Activated naive CD8-positive, alpha-beta T cell treated with anti-CD3 and anti-CD28 coated beads, Interleukin-2, amount 50 U/mL, for 24 hours (primary cell): Measurements from ENCODE around the gene MRPL54.
"Not testable (repeated sequence)": the region's sequence is repeated elsewhere in the genome, so short reads cannot be mapped to it uniquely, and the experiment has no call there.

ENCODE experiments used
- ATAC-seq: fragments of 150-1000 bp; cut with Tn5 transposase; one replicate; pipeline ENCODE4 v1.10.0; 2021
- DNase-seq: peaks from one replicate; pipeline ENCODE4 v3.0.0; 2021
- H3K27ac Mint-ChIP-seq: one replicate; pipeline ENCODE4 v1.8.0; 2021; ENCODE audit warnings: mild to moderate bottlenecking, mixed read lengths
- H3K27me3 Mint-ChIP-seq: one replicate; pipeline ENCODE4 v1.8.0; 2021; ENCODE audit warnings: mixed read lengths
- H3K36me3 Mint-ChIP-seq: one replicate; pipeline ENCODE4 v1.8.0; 2021; ENCODE audit warnings: low read depth, mixed read lengths
- H3K4me1 Mint-ChIP-seq: one replicate; pipeline ENCODE4 v1.8.0; 2021; ENCODE audit warnings: mixed read lengths
- H3K4me3 Mint-ChIP-seq: one replicate; pipeline ENCODE4 v1.8.0; 2021; ENCODE audit warnings: mild to moderate bottlenecking, moderate library complexity, mixed read lengths
- H3K9me3 Mint-ChIP-seq: one replicate; pipeline ENCODE4 v1.8.0; 2021; ENCODE audit warnings: mixed read lengths

Gene MRPL54

DNA sequence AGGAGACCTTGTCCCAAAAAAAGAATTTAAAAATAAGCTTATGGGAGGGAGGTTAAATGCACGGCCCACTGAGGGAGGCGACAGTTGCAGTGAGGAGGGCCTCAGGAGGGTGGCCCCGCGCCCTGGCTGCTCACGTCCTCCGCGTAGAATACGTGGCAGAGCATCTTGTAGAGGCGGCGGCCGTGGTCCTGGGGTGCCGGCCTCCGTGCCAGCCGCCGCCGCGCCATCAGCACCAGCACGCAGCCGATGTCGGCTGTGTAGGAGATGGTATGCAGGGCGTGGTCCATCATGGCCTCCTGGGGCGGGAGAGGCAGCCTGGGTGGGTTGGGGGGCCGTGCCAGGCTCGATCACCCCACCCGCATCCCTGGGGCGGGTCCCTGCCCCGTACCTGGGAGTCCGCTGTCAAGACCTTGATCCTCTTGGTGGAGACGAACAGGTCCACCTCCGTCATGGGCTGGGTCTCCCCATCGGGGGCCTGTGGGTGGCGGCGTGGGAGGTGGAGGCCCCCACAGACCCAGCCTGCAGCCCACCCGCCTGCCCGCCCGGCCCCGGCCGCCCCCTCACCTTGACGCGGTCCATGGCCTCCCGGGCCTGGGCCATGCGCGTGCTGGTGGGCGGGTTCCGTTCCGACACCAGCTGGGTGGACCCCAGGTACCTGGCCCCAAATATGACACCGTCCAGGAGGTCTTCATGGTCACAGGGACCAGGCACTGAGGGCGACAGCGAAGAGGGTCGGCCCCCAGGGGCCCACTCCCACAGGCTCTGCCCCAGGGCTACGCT, 8.7 kb upstream of the MRPL54 start:
- Mint-ChIP-seq H3K4me3 (no peak overlapping the region), H3K4me1 (peaks cover 12% of the 10 kb centered on the region), H3K36me3 (peaks cover 13% of the 10 kb centered on the region), H3K9me3 (no peaks in the 10 kb centered on the region), H3K27ac (no peak overlapping the region), H3K27me3 (no peaks in the 10 kb centered on the region)
- DNase-seq (no peak), ATAC-seq (no peak)

DNA sequence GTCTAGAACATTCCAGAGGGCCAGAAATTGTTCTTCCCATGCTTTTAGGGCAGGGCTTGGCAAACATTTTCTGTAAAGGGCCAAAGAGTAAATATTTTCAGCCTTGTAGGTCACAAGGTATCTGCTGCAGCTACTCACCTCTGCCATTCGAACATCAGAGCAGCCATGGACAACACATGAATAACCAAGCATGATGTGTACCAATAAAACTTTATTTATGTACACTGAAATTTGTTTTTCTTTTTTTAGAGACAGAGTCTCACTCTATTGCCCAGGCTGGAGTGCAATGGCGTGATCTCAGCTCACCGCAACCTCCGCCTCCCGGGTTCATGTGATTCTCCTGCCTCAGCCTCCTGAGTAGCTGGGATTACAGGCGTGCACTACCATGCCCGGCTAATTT, 4.8 kb upstream of the MRPL54 start:
- not testable (repeated sequence) for H3K27ac Mint-ChIP-seq, ATAC-seq, H3K9me3 Mint-ChIP-seq, H3K27me3 Mint-ChIP-seq, H3K4me3 Mint-ChIP-seq, DNase-seq
- peaks cover 46% of the 10 kb centered on the region for H3K4me1 Mint-ChIP-seq
- peaks cover 11% of the 10 kb centered on the region for H3K36me3 Mint-ChIP-seq

GRCh38 chr19:3758297-3758696, 4.2 kb upstream of the MRPL54 start:
- not testable (repeated sequence) for H3K27ac Mint-ChIP-seq, H3K4me3 Mint-ChIP-seq, H3K9me3 Mint-ChIP-seq, ATAC-seq, DNase-seq, H3K27me3 Mint-ChIP-seq
- Mint-ChIP-seq H3K36me3 (peaks cover 16% of the 10 kb centered on the region), H3K4me1 (peaks cover 52% of the 10 kb centered on the region)

DNA sequence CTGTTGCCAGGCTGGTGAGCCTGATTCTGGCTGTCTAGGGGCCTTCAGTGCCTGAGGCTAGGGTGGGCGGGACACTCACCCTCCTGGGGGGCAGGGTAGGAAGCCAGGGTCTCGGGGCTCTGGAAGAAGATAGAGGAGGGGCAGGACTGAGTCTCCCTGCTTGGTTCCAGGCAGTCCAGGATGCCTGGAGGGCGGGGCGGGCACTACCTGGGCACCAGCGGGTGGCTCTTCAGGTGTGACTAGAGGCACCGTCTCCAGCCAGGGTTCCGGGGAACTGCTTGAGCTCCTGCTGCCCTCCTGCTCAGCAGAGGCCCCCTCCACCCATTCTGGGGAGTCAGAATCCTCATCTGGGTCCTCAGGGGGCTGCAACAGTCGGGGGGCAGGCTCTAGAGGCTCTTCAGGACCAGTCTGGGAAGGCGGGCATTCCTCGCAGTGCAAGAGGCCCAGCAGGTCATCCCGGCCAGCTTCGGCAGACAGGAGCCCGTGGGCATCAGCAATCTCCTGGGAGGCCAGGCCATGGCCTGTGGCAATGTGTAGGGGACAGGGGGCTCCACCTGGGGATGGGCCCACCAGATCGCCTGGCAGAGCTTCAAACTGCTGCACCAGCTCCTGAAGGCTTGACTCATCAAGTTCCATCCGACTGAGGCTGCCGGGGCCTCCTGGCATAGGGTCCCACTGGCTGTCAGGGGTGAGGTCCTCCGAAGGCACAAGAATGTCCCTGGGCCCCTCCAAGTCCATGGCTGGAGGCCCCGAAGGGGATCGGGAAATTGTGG, 2.8 kb upstream of the MRPL54 start:
- Mint-ChIP-seq H3K4me3 (no peak overlapping the region), H3K27me3 (peaks cover 3% of the 10 kb centered on the region), H3K36me3 (peaks cover 16% of the 10 kb centered on the region), H3K9me3 (no peaks in the 10 kb centered on the region), H3K4me1 (peaks cover 53% of the 10 kb centered on the region), H3K27ac (no peak overlapping the region)
- DNase-seq (no peak), ATAC-seq (no peak)

DNA sequence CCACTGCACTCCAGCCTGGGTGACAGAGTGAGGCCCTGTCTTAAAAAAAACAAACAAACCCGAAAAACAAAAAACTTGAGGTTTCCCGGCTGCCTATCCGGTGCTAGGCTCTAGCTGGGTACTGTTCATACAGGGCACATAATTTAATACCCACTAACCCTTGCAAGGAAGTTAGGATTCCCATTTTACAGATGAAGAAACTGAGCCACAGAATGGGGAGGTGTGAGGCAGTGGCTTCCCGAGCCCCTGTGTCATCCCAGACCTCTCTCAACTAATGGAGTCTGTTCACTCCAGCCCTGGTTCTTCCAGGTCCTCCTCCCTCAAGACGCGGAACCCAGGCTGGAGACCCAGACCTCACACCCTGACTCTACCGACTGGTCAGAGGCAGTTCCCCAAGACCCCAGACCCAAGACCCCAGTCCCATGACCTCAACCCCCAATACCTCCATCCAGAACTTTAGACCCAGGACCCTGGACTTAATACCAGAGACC, 1.6 kb upstream of the MRPL54 start:
- Mint-ChIP-seq H3K4me1 (peaks cover 45% of the 10 kb centered on the region), H3K27ac (peak overlapping the region; percentile 100), H3K36me3 (peaks cover 10% of the 10 kb centered on the region), H3K4me3 (peak overlapping the region; percentile 95), H3K27me3 (peaks cover 3% of the 10 kb centered on the region), H3K9me3 (no peaks in the 10 kb centered on the region)
- no peak for ATAC-seq
- peak; percentile 11 for DNase-seq

DNA sequence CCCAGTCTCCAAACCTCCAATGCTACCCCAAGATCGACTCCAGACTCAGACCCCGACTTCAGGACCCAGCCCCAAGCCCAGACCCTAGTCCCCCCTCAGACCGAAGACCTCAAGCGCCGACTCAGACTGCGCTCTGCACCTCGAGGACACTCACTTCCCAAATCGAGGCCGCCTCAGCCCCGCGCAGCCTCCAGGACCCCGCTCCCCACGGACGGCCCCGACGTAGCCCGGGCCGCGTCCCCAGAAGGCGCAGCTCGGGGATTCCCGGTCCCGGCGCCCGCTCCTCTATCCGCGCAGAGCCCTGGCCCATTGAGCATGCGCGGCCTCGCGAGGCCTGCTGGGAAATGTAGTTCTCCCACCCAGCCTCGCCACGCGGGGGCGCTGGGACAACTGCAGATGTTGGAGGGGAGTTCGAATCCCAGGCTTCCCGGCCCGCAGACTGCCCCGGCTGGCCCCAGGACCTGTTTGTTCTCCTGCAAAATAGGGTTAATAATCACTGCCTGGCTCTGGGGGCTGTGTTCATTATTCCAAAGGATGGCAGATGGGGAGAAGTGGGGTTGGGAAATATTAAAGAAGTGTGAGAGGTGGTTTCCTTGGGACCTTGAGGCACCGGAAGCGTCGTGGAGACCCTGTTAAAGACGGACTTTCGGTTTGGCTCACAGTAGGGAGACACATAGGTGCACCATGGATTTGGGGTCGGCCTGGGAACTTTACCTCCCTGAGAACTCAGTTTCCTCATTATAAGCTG, 926 bp upstream of the MRPL54 start, which contains the start of gene APBA3:
Gene APBA3 (minus strand): TSS at position 311 of the 748 bp plus-strand sequence. CDS start 1,428 bp downstream, outside the sequence.
- DNase-seq (peak; percentile 98), ATAC-seq (peak; percentile 60)
- Mint-ChIP-seq H3K27ac (peak within 1 kb of the TSS; percentile 100), H3K36me3 (peaks cover 13% of the 10 kb centered on the region), H3K4me1 (peaks cover 49% of the 10 kb centered on the region), H3K9me3 (no peaks in the 10 kb centered on the region), H3K4me3 (peak within 1 kb of the TSS; percentile 95), H3K27me3 (peaks cover 3% of the 10 kb centered on the region)

DNA sequence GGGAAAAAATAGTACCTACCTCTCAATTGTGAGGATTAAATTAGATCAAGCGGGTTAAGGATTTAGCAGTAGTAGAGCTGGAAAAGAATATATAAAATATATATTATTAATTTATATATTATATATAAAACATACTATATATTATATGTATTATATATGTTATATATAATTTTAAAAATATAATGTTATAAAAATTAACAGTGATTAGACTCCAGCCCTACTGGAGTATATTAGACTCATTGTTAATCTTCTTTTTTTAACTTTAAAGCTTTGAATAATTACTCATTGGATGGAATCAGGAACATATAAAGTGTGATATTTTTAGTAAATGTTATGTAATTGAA, 380 bp upstream of the MRPL54 start:
- H3K36me3 Mint-ChIP-seq, result peaks cover 13% of the 10 kb centered on the region
- no peaks in the 10 kb centered on the region for H3K9me3 Mint-ChIP-seq
- H3K4me1 Mint-ChIP-seq, result peaks cover 50% of the 10 kb centered on the region
- H3K27me3 Mint-ChIP-seq, result peaks cover 3% of the 10 kb centered on the region
- H3K4me3 Mint-ChIP-seq, result peak overlapping the region; percentile 95
- DNase-seq, result no peak
- ATAC-seq, result no peak
- peak overlapping the region; percentile 100 for H3K27ac Mint-ChIP-seq

GRCh38 chr19:3765121-3765520, 2.6 kb downstream of the MRPL54 start:
- peaks cover 13% of the 10 kb centered on the region for H3K36me3 Mint-ChIP-seq
- DNase-seq, result no peak

DNA sequence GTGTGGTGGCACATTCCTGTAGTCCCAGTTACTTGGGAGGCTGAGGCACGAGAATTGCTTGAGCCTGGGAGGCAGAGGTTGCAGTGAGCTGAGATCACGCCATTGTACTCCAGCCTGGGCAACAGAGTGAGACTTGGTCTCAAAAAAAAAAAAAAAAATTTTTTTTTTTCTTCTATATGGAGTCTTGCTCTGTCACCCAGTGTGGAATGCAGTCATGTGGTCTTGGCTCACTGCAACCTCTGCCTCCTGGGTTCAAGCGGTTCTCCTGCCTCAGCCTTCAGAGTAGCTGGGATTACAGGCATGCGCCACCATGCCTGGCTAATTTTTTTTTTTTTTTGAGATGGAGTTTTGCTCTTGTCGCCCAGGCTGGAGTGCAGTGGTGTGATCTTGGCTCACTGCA, 3.3 kb downstream of the MRPL54 start:
- not testable (repeated sequence) for H3K27me3 Mint-ChIP-seq, H3K4me3 Mint-ChIP-seq, DNase-seq, H3K9me3 Mint-ChIP-seq, H3K27ac Mint-ChIP-seq, ATAC-seq
- Mint-ChIP-seq H3K36me3 (peaks cover 13% of the 10 kb centered on the region), H3K4me1 (peaks cover 33% of the 10 kb centered on the region)

More at GRCh38 chr19:3765121-3765520, 2.6 kb downstream of the MRPL54 start:
- no peaks in the 10 kb centered on the region for H3K9me3 Mint-ChIP-seq
- H3K4me3 Mint-ChIP-seq, result no peak overlapping the region
- peaks cover 3% of the 10 kb centered on the region for H3K27me3 Mint-ChIP-seq
- H3K4me1 Mint-ChIP-seq, result peaks cover 38% of the 10 kb centered on the region
- no peak overlapping the region for H3K27ac Mint-ChIP-seq
- ATAC-seq, result no peak

DNA sequence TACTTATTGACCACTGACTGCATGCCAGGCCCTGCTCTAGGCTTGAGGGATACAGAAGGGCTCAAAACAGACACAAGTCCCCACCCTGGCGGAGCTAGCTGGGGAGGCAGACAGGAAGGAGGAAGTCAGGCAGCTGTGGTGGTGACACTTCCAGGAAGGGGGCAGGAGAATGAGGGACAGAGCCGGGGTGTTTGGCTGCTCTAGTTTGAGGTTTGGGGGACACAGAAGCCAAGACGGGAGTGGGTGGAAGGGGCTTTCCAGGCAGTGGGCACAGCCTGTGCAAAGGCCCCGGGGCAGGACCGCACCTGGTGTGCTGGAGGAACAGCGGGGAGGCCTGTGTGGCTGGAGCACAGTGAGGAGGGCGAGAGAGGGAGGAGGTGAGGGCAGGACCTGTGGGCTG, 4.0 kb downstream of the MRPL54 start:
- ATAC-seq (no peak), DNase-seq (peak; percentile 44)
- H3K9me3 Mint-ChIP-seq, result no peaks in the 10 kb centered on the region
- peak overlapping the region; percentile 72 for H3K27ac Mint-ChIP-seq
- peaks cover 3% of the 10 kb centered on the region for H3K27me3 Mint-ChIP-seq
- peaks cover 25% of the 10 kb centered on the region for H3K4me1 Mint-ChIP-seq
- H3K36me3 Mint-ChIP-seq, result peaks cover 10% of the 10 kb centered on the region
- peak overlapping the region; percentile 18 for H3K4me3 Mint-ChIP-seq

GRCh38 chr19:3767050-3767449, 4.6 kb downstream of the MRPL54 start:
- DNase-seq, result no peak
- peaks cover 20% of the 10 kb centered on the region for H3K4me1 Mint-ChIP-seq
- H3K4me3 Mint-ChIP-seq, result no peak overlapping the region
- peak overlapping the region; percentile 72 for H3K27ac Mint-ChIP-seq
- H3K27me3 Mint-ChIP-seq, result peaks cover 3% of the 10 kb centered on the region
- H3K9me3 Mint-ChIP-seq, result no peaks in the 10 kb centered on the region
- no peak for ATAC-seq
- peaks cover 10% of the 10 kb centered on the region for H3K36me3 Mint-ChIP-seq

GRCh38 chr19:3768015-3768747, 5.7 kb downstream of the MRPL54 start:
- ATAC-seq (no peak), DNase-seq (no peak)
- Mint-ChIP-seq H3K27ac (no peak overlapping the region), H3K9me3 (no peaks in the 10 kb centered on the region), H3K4me1 (peaks cover 10% of the 10 kb centered on the region), H3K27me3 (no peaks in the 10 kb centered on the region), H3K4me3 (no peak overlapping the region), H3K36me3 (peaks cover 3% of the 10 kb centered on the region)

DNA sequence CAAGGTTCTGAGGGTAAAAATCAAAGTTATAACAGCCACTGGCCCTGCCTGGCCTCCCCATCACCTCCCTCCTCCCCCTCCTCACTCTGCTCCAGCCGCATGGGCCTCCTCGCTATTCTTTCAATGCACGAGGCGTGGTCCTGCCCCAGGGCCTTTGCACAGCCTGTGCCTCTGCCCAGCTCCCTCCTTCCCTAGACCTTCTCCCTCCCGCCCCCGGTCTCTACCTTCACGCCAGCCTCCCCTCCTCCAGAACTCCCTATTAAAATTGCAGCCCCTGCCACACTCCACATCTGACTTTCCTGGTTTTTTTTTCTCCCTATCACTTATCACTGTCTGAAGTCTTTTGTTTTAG, 6.2 kb downstream of the MRPL54 start:
- H3K4me3 Mint-ChIP-seq, result no peak overlapping the region
- no peaks in the 10 kb centered on the region for H3K9me3 Mint-ChIP-seq
- ATAC-seq (no peak), DNase-seq (no peak)
- no peaks in the 10 kb centered on the region for H3K27me3 Mint-ChIP-seq
- no peak overlapping the region for H3K27ac Mint-ChIP-seq
- peaks cover 3% of the 10 kb centered on the region for H3K36me3 Mint-ChIP-seq
- peaks cover 8% of the 10 kb centered on the region for H3K4me1 Mint-ChIP-seq

GRCh38 chr19:3769494-3769893, 7.0 kb downstream of the MRPL54 start:
- Mint-ChIP-seq H3K27me3 (no peaks in the 10 kb centered on the region), H3K9me3 (no peaks in the 10 kb centered on the region), H3K4me1 (peaks cover 8% of the 10 kb centered on the region), H3K36me3 (peaks cover 3% of the 10 kb centered on the region), H3K27ac (no peak overlapping the region), H3K4me3 (no peak overlapping the region)
- DNase-seq (no peak), ATAC-seq (no peak)
